Left forelimb (tissue), 1 donor: ENCODE measurements around the gene NPBWR2.
A peak's percentile ranks its signal among the peaks of the same experiment; 100 is the strongest.

Experiments
- DNase-seq: peaks from one replicate; pipeline ENCODE4 v3.0.0-alpha.2; 2018; ENCODE audit warnings: low spot score

The NPBWR2 gene

DNA sequence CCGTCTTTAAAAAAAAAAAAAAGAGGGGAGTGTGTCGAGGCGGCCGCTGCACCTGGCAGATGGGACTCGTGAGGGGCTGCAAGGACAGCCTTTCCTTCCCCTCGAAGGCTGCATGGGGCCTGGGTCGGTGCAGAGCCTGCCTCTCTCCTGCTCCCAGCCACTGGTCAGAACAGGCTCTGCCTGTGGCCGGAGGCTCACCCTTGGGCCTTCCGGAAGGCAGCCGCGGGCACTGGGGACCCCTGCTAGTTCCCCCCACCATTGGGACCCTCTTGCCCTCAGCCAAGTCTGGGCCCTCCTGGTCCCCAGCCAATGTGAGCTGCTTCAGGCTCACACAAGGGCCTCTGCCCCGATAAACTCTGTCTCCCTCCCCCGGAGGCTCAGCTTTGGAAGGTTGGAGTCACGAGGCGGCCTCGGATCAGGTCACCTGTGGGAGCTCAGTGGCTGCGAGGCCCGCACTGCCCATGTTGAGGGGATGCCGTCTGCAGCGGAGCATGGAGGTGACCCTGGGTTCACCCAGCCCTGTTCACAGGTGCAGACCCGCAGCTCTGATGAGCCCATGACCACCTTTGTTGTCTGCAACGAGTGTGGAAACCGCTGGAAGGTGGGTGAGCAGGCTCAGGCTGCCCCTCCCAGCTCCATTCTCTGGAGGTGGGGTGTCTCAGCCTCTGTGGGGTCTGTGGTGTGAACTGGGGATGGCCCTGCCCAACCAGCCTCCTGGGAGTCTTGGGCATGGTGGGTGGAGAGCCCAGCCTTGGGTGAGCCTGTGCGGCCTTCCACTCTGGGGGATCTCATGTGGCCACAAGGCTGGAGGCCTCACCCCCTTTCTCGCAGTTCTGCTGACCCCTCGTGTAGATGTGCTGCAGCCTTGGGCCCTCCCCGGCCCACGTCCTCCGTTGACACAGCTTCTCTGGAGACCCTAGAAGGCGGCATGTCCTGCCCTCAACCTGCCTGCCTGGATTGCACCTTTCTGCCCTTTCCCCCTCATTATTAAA lies 35.7 kb downstream of the NPBWR2 start:
- DNase-seq, result no peak

DNA sequence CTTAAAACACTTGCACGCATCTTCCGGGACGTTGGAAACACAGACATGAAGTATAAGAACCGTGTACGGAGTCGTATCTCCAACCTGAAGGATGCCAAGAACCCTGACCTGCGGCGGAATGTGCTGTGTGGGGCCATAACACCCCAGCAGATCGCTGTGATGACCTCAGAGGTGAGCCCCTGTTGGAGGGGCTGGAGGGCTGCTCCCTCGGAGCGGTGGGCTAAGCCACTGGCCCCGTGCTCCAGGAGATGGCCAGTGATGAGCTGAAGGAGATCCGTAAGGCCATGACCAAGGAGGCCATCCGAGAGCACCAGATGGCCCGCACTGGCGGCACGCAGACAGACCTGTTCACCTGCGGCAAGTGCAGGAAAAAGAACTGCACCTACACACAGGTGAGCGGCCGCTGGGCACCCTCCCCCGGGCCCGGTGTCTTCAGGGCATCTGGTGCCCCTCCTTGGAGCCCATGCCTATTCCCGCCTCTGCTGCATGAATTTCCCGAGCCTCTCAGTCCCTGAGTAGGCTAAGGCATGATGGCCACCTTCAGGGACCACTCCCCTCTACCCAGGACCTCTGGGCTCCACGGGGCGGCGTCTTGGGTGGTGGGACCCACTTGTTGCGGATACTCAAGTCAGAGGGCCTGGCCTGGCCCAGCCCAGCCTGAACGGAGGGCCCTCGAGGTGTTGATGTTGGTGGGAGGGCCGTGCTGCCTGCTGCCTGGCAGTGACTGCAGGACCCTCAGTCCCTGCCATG lies 36.9 kb downstream of the NPBWR2 start:
- DNase-seq, result no peak

DNA sequence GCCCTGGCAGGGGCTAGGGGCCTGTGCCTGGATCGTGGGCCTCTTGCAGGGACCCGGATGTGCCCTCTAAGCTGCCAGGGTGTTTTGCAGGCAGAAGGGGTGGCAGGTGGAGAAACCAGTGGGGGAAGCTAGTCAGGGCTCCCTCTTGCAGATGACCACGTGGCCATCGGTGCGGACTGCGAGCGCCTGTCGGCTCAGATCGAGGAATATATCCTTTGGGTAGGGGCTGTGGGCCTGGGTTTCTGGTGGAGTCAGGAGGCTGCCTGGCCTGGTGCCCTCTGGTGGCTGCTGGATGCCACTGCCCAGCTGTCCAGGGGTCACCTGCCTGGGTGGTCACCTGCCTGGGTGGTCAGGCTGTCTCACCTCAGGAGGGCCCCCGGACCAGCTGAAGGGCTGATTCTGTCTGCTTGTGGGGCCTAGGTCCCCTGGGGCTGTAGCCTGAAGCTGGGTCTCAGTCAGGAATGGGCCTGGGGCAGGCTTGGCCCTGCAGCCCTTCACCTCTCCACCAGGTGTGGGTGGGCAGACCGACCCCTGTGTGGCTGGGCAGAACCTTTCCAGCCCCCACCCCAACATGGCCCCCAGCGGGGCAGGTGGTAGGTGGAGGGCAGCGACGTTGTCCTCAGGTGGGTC lies 37.6 kb downstream of the NPBWR2 start:
- no peak for DNase-seq

DNA sequence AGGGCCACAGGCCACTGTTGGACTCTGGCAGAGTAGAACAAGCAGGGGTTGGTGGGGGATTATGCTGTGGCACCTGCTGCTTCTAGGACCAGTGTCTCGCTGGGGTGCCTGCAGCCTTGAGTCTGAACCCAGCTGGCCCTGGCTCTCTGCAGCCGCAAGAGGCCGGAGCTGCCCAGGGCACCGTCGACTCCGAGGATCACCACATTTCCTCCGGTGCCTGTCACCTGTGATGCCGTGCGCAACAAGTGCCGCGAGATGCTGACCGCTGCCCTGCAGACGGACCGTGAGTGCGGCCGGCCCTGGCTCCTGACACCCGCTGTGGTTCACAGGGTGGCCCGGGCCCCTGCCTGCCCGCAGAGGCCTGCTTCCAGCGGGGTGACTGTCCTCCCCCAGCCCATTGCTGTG lies 38.2 kb downstream of the NPBWR2 start:
- no peak for DNase-seq

DNA sequence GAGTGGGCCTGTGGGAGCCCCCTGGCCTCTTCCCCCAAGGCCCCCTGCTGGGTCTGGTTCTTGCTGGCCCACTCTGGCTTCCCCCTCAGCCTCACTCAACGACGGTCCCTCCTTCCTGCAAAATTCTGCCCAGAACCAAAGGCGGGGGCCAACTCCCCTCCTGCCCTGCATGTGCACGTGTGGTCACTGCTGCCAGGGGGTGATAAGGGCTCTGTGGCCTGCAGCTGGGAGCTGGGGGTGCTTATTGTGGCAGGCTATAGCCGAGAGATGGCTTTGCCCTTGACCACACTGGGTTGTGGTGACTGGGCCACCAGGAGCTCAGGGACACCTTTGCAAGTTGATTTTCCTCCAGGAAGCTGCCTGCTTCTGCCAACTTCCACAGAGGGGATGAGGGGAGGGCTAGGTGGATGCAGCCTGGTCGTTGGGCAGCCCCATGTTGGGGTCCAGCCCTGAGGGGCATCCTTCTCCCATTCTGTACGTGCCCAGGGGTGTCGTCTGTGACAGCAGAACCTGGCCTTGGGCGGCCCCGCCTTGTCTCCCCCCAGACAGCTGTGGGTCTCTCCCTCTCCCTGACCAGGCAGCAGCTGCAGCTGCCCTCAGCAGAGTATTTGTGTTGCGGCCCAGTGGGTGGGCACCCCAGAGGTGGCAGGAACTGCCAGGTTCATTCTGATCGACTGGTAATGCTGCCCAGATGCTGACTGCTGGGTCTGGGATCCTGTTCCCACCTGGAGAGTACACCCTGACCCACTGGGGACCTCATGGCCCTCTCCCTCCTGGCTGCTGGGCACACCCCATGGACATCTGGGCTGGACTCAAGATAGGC lies 38.8 kb downstream of the NPBWR2 start:
- DNase-seq, result no peak

DNA sequence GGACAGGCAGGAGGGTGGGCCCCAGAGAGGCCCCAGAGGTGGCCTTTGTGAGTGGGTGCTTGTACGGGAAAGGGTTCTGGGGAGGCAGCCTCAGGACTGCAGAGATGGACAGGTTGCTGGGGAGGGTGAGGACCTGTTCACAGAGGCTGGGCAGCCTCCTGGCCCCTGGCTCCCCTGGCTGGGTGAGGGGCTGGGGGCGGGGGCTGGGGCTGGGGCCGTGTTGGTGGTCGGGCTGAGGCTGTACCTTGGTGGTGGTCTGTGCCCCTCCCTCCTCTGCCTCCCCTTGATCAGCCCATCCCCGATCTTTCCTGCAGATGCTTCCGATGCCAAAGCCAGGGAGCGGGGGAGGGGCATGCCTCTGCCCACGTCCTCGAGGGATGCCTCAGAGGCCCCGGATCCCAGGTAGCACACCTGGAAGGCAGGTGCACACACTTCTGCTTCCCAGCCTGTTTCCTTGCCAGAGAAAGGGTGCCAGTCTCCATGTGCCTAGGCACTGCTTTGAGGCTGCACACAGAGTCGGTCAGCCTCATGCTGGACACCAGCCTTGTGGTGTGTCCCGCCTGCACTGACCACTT lies 39.5 kb downstream of the NPBWR2 start:
- no peak for DNase-seq

DNA sequence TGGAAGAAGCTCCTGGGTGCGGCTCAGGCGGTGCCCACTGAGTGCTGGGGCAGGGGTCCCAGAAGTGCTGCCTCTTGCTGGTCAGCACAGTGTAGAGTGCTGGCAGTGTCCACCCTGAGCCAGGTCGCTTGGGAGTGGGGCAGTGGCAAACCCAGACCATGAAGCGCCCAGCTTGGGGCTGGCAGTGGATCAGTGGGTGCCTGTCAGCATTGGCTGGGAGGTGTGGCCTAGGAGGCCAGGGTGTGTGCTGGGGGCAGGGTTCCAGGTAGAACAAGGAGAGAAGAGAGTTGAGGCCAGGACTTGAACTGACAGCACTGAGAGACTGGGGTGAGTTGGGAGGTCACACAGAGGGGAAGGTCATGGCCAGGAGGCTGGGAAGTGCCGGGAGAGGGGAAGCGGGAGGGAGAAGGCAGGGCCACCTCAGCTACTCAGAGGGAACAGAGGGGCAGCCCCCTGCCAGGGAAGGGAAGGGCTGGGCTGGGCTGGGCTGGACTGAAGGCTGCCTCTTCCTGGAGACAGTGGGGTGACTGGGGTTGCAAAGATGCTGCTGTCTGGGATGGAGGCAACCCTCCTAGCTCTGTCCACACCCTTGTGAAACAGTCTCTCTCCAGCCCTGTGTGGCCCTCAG lies 40.2 kb downstream of the NPBWR2 start:
- no peak for DNase-seq

DNA sequence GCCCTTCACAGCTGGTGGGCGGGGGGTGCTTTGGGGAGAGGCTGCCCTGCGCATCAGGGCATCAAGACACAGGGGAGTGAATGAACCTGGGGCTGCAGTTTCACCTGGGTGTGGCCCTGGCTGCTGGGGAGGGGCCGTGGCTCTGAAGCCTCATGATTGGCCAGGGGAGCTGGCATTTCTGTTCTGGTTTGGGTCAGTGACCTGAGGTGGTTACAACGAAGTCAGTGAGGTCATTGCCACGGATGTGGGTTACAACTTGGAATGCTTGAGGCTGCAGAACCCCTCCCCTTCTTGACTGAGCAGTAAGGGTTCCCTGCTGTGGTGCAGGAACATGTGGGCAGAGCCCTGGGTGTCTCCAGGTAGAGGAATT lies 41.4 kb downstream of the NPBWR2 start:
- DNase-seq, result no peak

DNA sequence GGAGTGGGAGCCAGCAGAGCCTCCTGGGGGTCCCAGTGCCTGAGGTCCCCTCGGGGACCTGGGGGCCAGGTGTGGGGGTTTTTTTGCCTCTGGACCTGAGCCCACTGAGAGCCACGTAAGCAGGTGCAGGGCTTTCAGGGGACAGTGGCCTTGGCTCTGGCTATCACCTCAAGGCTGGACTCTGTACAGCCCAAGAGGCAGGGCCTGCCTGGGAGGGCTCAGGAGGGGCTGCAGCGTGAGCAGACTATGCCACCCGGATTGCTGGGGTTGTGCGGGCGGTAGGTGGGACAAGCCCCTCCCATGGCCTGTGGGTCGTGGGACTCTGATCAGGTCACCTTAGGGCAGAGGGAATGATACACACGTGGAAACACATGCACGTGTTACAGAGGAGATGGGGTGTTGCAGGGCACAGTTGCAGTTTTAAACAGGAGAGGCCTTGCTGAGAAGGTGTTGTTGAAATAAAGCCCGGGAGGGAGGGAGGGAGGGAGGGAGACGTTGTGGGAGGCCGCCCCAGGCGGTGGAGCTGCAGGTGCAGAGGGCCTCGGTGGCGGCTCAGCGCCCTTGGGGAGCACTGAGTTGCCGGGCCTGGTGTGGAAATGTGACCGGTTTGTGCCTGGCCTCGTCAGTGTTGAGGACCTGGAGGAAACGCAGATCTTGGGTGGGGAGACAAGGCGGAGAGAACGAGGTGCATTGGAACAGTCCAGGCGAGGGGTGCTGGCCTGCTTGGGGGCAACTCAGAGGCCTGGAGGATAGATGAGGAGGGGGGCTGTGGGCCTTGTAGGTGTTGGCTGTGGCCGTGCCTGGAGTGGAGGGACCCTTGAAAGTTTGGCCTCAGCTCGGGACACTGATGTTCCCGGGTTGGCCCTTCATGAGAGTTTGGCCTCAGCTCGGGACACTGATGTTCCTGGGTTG lies 42.0 kb downstream of the NPBWR2 start:
- DNase-seq, result no peak

DNA sequence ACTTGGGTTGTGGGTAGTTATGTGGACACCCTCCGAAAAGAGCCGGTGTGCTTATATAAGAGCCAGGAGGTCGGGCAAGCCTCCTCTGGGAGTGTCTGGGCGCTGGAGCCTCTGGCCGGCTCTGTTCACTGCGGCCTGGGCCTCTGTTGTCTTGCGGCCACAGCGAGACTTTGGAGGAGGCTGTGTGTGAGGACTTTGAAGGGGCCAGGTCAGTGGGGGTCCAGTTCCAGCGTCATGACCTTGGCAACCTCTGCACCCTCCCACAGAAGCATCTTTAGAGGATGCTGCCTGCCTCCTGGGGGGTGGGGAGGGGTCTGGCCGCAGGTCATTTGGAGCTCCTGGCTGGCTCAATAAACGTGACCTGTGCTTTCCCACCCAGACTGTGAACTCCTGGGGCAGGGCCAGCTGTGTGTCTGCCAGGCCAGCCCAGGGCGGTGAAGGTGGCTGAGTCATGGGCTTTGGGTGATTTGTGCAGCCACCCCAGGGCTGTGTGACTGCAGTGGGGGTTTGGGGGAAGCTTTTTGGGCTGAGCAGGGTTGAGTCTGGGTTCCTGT lies 43.1 kb downstream of the NPBWR2 start:
- DNase-seq, result no peak

DNA sequence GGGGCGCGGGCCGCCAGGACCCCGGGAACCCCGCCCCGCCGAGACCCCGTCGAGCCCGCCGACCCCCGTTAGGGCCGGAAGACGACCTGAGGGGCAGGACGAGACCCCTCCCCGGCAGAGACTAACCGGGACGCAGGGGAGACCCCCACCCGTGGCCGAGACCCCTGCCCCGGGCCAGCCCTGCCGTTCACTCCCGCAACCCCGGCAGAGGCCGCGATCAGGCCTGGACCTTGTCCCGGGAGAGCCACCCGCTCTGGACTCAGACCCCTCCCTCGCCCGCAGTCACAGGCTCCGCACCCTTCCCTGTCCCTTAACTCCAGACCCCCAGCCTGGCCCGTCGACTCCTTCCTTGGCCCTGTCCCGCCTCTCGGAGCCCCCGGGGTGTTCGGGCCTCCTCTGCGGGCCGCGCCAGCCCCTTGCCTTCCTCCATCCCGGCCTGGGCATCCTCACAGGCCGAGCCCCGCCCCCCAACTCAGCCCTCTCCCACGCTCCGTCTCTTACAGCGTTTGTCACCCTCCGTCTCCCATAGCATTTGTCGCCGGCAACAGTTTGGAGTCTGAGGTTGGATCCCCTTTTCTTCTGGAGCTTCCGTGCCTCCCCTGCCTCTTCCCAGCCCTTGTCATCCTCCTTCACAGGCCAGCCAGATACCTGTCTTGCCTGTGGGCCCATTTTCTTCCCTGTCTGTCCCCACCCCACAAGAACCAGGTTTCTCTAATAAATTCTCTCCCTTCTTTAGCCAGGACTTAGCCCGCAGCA lies 43.8 kb downstream of the NPBWR2 start:
- DNase-seq, result no peak

DNA sequence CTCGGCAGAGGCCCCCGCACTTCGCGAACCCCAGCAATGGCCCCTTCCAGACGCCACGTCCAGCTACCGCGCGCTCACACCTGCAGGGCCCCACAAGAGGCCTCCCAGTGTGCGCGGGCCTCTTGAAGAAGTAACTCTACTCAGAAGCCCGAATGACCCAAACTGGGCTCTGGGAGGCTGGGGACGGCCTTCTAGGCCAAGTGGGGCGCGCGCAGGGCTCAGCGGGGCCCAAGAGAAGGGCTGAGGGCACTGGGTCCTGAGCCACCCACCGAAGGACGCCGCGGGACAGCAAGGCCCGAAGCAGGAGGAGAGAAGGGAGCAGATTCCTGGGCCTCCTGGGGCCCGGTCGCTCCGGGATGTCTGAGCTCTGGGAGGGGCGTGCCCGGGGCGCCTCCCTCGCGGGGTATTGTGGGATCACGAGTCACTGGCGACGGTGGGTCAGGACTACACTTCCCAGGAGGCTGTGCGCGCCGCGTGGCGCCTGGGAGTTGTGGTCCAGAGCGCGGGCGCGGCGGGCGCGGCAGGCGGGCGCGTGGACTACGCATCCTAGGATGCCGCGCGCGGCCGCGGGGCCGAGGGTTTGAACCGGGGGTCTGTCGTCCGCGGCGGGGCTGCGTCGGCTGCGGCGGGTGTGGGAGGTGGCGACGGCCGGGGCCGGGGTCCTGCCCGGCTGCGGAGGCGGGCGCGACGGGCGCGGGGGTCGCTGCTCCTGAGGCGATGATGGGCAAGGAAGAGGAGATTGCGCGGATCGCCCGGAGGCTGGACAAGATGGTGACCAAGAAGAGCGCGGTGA lies 44.6 kb downstream of the NPBWR2 start, which contains the start of gene TCEA2:
TSS of gene TCEA2 (plus strand) at position 603 of the 793 bp plus-strand sequence. CDS start at position 718, 115 bp downstream.
- DNase-seq, result peak; percentile 98

DNA sequence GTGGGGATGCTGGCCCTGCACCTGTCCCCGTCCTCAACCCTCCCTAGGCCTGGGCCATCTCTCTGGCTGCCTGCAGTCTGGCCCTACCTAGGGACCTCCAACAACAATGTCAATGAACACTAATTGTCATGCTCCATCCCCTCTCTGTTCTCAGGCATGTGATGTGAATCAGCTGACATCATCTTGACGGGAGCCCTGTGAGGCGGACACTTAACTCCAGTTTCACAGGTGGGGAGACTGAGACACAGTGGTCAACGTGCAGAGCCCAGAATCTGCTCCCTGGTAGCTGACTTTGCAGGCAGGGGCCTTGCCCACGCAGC lies 45.1 kb downstream of the NPBWR2 start:
- no peak for DNase-seq

DNA sequence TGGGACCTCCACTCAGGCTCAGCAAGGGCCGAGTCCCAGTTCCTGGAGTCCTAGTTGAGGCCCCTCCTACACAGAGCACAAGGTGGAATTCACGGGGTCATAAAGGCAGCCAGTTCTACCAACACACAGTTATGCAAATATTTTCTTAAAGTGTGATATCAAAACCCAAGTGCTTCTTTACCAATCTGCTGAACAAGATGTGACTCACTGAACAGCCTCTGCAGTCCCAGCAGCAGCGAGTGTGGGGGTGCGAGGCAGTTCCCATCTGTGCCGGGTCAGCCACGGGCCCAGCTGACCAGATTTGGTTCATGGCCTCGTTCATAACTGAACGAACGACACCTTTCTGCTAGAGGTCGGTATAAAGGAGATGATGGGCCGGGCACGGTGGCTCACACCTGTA lies 48.8 kb downstream of the NPBWR2 start:
- no peak for DNase-seq

DNA sequence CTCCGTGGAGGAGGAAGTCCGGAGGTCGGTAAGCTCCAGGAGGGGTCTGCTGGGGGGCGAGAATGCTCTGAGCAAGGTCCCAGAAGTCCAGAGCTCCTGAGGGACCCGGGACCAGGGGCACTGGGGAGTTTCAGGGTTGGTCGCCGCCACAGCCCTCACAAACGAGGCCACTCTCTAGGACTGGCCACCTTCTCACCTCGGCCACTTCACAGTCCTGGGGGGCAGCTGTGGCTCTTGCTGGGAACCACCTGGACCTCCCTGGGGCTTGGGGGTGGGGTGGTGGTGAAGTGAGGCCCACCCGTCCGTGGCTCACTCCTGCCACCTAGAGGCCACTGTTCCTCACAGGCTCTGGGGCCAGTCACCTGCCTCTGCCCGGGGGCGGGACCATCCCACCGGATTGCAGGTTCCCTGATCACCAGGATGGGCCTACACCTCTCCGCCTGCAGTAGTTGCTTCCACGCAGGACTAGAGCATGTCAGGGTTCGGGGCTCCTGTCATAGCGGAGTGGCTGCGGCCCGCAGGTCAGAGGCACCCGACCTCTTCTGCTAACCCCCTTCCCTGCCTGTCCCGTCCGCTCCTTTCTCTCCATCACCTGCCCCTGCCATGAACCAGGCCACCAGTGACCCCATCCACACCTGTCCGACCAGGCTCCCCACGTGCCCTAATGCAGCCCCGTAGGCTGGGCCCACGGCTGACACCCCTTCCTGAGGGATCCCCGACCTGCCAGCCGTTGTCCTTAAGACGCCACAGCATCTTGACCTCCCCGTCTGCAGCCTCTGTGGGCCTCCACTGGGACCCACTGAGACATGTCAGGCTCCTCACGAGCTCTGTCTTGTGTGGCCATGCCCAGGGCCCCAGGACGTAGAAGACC lies 49.5 kb downstream of the NPBWR2 start:
- peak; percentile 84 for DNase-seq

DNA sequence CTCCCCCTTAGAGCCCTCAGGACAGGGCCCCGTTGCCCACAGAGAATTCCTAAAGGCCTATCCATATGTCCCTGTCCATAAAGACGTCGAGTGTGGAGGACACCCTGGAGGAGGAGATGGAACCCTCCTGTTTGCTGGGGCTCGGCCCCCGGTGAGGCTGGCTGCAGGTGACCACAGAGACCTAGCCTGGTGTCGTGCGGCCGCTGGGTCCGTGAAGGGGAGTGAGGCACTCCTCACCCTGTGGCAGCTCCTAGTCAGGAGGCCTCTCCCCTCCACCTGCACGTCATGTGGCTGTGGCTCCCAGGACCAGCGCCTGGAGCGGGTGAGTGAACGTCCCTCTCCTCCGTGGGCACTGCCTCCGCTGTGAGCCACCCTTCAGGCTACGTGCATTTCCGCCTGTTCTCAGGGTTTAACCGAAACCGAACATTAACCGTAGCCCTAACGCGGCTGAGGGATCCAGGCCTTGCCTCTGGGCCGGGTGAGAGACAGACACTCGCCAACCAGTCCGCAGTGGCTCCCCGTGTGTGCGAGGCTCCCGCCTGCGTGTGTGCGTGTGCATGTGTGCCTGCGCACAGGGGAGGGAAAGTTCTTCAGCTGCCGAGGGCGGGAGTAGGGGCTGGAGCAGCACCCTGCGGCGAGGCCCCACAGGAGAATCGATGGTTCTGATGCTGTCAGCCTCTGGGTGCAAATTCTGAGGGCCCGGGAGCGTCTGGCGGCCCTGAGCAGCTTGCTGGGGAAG lies 50.3 kb downstream of the NPBWR2 start:
- no peak for DNase-seq

DNA sequence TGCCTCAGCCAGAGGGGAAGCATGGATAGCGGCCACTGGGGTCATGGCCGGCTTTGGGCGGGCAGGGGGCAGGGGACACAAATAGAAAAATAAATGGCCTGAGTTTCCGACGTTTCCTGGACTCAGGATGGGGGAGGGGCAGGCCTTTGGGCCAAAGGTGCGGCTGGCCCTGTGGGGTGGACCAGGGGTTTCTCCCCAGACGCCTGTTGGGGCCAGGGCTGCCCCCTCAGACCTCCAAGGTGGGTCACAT lies 50.8 kb downstream of the NPBWR2 start:
- no peak for DNase-seq
